Caco-2 (cell line): Measurements from ENCODE around the gene BORA. TPM values are rescaled to one million over a fixed set of nuclear protein-coding genes. Genes with fewer than 3 reads are reported as not detected.

Experiments
- Bru-seq: library from RNA; stranded (reverse); fragments of 400-500 nt; gene quantifications from one replicate; lab custom pipeline; 2021; lab: Mats Ljungman, UMichigan
- BruChase-seq, 2 experiments: library from RNA; stranded (reverse); fragments of 400-500 nt; gene quantifications; one replicate each; lab custom pipeline; 2021; lab: Mats Ljungman, UMichigan
- BruUV-seq: library from RNA; stranded (reverse); fragments of 400-500 nt; replicated peaks from 2 replicates; lab custom pipeline; 2021; lab: Mats Ljungman, UMichigan
- CTCF ChIA-PET: fragments of 300-600 bp; sonication (Branson Sonifier 250); formaldehyde crosslinking; loops from one replicate; lab custom pipeline; 2022; ENCODE audit warnings: antibody characterized with exemption; lab: Charles Lee
- POLR2A ChIA-PET: fragments of 300-600 bp; sonication (Branson Sonifier 250); formaldehyde crosslinking; loops from one replicate; lab custom pipeline; 2022; ENCODE audit warnings: antibody characterized with exemption; lab: Charles Lee
- DNase-seq, 2 experiments: peaks; one replicate each; pipeline versions ENCODE4 v3.0.0 to v3.0.0-alpha.2; 2020 to 2022
- H3K27me3 ChIP-seq: replicated peaks from 2 replicates; pipeline ENCODE4 v1.6.0; 2011; ENCODE audit warnings: low read length; ENCODE audit not compliant: control insufficient read depth, insufficient read depth
- H3K36me3 ChIP-seq: 2 replicates; pipeline ENCODE4 v1.5.1; 2011; ENCODE audit warnings: low read length; ENCODE audit not compliant: control insufficient read depth, insufficient read depth
- H3K4me1 ChIP-seq: fragments of 250-450 bp; sonication (Bioruptor Pico); 2 replicates; pipeline ENCODE4 v1.5.1; 2020; ENCODE audit warnings: mild to moderate bottlenecking
- H3K4me3 ChIP-seq: 2 replicates; pipeline ENCODE4 v1.5.1; 2011; ENCODE audit warnings: low read depth, mild to moderate bottlenecking, control low read depth, low read length
- H3K9me3 ChIP-seq: fragments of 250-450 bp; sonication (Bioruptor Pico); 2 replicates; pipeline ENCODE4 v1.5.1; 2020; ENCODE audit warnings: mild to moderate bottlenecking, moderate library complexity
- H3K27ac Mint-ChIP-seq: one replicate; pipeline ENCODE4 v1.8.0; 2022; ENCODE audit warnings: mixed read lengths; ENCODE audit not compliant: unreplicated experiment
- H3K27me3 Mint-ChIP-seq: one replicate; pipeline ENCODE4 v1.8.0; 2022; ENCODE audit warnings: mixed read lengths; ENCODE audit not compliant: insufficient read depth, unreplicated experiment
- H3K36me3 Mint-ChIP-seq: one replicate; pipeline ENCODE4 v1.8.0; 2022; ENCODE audit warnings: mild to moderate bottlenecking, mixed read lengths; ENCODE audit not compliant: insufficient read depth, unreplicated experiment
- H3K4me1 Mint-ChIP-seq: one replicate; pipeline ENCODE4 v1.8.0; 2022; ENCODE audit warnings: low read depth, mixed read lengths; ENCODE audit not compliant: unreplicated experiment
- H3K4me3 Mint-ChIP-seq: one replicate; pipeline ENCODE4 v1.8.0; 2022; ENCODE audit warnings: mild to moderate bottlenecking, moderate library complexity, mixed read lengths; ENCODE audit not compliant: unreplicated experiment
- H3K9me3 Mint-ChIP-seq: one replicate; pipeline ENCODE4 v1.8.0; 2022; ENCODE audit warnings: mixed read lengths; ENCODE audit not compliant: unreplicated experiment
- intact Hi-C: fragments of 100-400 bp; cut with micrococcal nuclease; formaldehyde crosslinking; loops from one replicate; pipeline ENCODE4 v1.10.0; 2022; ENCODE audit not compliant: unreplicated experiment
- long read RNA-seq: library from polyadenylated mRNA; stranded (forward); transcript quantifications from one replicate; pipeline ENCODE4 v2.0.0, GENCODE V29; 2022
- total RNA-seq: library from RNA; stranded (reverse); gene quantifications from 2 replicates; pipeline ENCODE4 v1.2.3, GENCODE V29; 2022
- TF ChIP-seq, protein P1 (sequence below), 2 experiments: fragments of 200-600 bp in 1 of 2; IDR thresholded peaks; 1 replicate in 1 of 2; 2 replicates in 1 of 2; pipeline versions ENCODE4 v1.5.1 to v1.8.0; 2011 to 2022; ENCODE audit warnings: antibody characterized with exemption in 1 of 2, control low read depth in 1 of 2, inconsistent platforms in 1 of 2, low read depth in 1 of 2, low read length in 1 of 2, mild to moderate bottlenecking in 1 of 2, moderate library complexity in 1 of 2; ENCODE audit not compliant: insufficient read depth in 1 of 2, severe bottlenecking in 1 of 2, unreplicated experiment in 1 of 2

BORA gene
- total RNA-seq (25.8 and 27.5 TPM in 2 replicates), Bru-seq, nascent RNA (percentile 93 among the genes with signal in this experiment), BruChase-seq, experiment 1, labeled RNA remaining after a 2-hour chase (percentile 89 among the genes with signal in this experiment), BruChase-seq, experiment 2, labeled RNA remaining after a 6-hour chase (percentile 74 among the genes with signal in this experiment)
- long read RNA-seq, transcript BORA-202 (11 exons, 1,673 nt) = minor isoform, 8 of 65 reads
- long read RNA-seq, transcript BORA-203 (12 exons, 2,936 nt) = major isoform, 42 of 65 reads
- long read RNA-seq, partial matches to known transcripts = 2 of 65 reads
- long read RNA-seq, other reads (novel, unspliced or antisense) = 12 of 65 reads

- POLR2A ChIA-PET = interaction anchor here (0.6 to 0.8 kb wide), 3 partner anchors 13 to 1177 kb away, joined by 3 read pairs; partner anchors contain the start of gene KLF5
- TF ChIP-seq, protein P1, sequence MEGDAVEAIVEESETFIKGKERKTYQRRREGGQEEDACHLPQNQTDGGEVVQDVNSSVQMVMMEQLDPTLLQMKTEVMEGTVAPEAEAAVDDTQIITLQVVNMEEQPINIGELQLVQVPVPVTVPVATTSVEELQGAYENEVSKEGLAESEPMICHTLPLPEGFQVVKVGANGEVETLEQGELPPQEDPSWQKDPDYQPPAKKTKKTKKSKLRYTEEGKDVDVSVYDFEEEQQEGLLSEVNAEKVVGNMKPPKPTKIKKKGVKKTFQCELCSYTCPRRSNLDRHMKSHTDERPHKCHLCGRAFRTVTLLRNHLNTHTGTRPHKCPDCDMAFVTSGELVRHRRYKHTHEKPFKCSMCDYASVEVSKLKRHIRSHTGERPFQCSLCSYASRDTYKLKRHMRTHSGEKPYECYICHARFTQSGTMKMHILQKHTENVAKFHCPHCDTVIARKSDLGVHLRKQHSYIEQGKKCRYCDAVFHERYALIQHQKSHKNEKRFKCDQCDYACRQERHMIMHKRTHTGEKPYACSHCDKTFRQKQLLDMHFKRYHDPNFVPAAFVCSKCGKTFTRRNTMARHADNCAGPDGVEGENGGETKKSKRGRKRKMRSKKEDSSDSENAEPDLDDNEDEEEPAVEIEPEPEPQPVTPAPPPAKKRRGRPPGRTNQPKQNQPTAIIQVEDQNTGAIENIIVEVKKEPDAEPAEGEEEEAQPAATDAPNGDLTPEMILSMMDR (IDR thresholded peaks at IDR 0.05; ENCODE audit: insufficient read depth in 1 of 2, low read depth in 1 of 2, low read length in 1 of 2, severe bottlenecking in 1 of 2, unreplicated experiment in 1 of 2) = no peak
- peak within 1 kb of the TSS; percentile 93 for H3K27ac Mint-ChIP-seq
- no TSS peak for BruUV-seq
- Histone ChIP-seq H3K27me3 (no peaks in the 10 kb centered on the region), H3K4me1 (peaks cover 7% of the 10 kb centered on the region; the same call in 1 of the 2 replicates), H3K9me3 (no peaks in the 10 kb centered on the region), H3K4me3 (peak within 1 kb of the TSS; percentile 100), H3K36me3 (no peaks in the 10 kb centered on the region; the same call in 1 of the 2 replicates)
- peaks cover 30% of the 10 kb centered on the region for H3K36me3 Mint-ChIP-seq
- peaks cover 6% of the 10 kb centered on the region for H3K4me1 Mint-ChIP-seq
- H3K4me3 Mint-ChIP-seq = peak within 1 kb of the TSS; percentile 92
- DNase-seq = peak; percentile 97 to 98
- CTCF ChIA-PET = no interaction called here
- intact Hi-C loops = loop anchor here (1.0 kb wide), 1 partner anchor 55 kb away; the partner anchor contains the start of gene PIBF1
- H3K9me3 Mint-ChIP-seq = no peaks in the 10 kb centered on the region
- H3K27me3 Mint-ChIP-seq = no peaks in the 10 kb centered on the region
Observed at GRCh38 chr13:72727417-72728289, at the start of gene BORA, which contains the start of gene MZT1. Gene BORA (plus strand): TSS chr13:72727923. CDS start chr13:72728941, 1,018 bp downstream. Gene MZT1 (minus strand): TSS chr13:72727629. CDS start chr13:72727602, 27 bp downstream.

GRCh38 chr13:72678312-72678711 lies 49.4 kb upstream of the BORA start:
- Mint-ChIP-seq H3K27me3 (no peaks in the 10 kb centered on the region), H3K4me3 (no peak overlapping the region), H3K9me3 (no peaks in the 10 kb centered on the region), H3K27ac (no peak overlapping the region), H3K36me3 (no peaks in the 10 kb centered on the region), H3K4me1 (peaks cover 6% of the 10 kb centered on the region)
- Histone ChIP-seq H3K4me3 (no peak overlapping the region), H3K9me3 (no peaks in the 10 kb centered on the region), H3K27me3 (no peaks in the 10 kb centered on the region), H3K36me3 (no peaks in the 10 kb centered on the region), H3K4me1 (peaks cover 14% of the 10 kb centered on the region)
- DNase-seq = no peak
- POLR2A ChIA-PET = no interaction called here
- TF ChIP-seq, protein P1 (IDR thresholded peaks at IDR 0.05; ENCODE audit: insufficient read depth in 1 of 2, low read depth in 1 of 2, low read length in 1 of 2, severe bottlenecking in 1 of 2, unreplicated experiment in 1 of 2) = no peak
- intact Hi-C loops = no loop called here
- CTCF ChIA-PET = no interaction called here
- BruUV-seq = no TSS peak

GRCh38 chr13:72680353-72680752 lies 47.4 kb upstream of the BORA start:
- CTCF ChIA-PET = no interaction called here
- H3K27me3 ChIP-seq = no peaks in the 10 kb centered on the region
- H3K9me3 Mint-ChIP-seq = no peaks in the 10 kb centered on the region
- peaks cover 14% of the 10 kb centered on the region for H3K4me1 ChIP-seq
- H3K36me3 Mint-ChIP-seq = no peaks in the 10 kb centered on the region
- no peaks in the 10 kb centered on the region for H3K36me3 ChIP-seq
- peaks cover 11% of the 10 kb centered on the region for H3K4me1 Mint-ChIP-seq
- no peaks in the 10 kb centered on the region for H3K27me3 Mint-ChIP-seq
- BruUV-seq = no TSS peak
- no peak overlapping the region for H3K27ac Mint-ChIP-seq
- TF ChIP-seq, protein P1 (IDR thresholded peaks at IDR 0.05; ENCODE audit: insufficient read depth in 1 of 2, low read depth in 1 of 2, low read length in 1 of 2, severe bottlenecking in 1 of 2, unreplicated experiment in 1 of 2) = no peak
- no peak overlapping the region for H3K4me3 ChIP-seq
- no peak overlapping the region for H3K4me3 Mint-ChIP-seq
- DNase-seq = no peak
- POLR2A ChIA-PET = no interaction called here
- no peaks in the 10 kb centered on the region for H3K9me3 ChIP-seq
- intact Hi-C loops = no loop called here
